MM.1S (cell line): ENCODE data around the gene GABRB2.

Source experiments
- DNase-seq: peaks from one replicate; pipeline ENCODE4 v3.0.0-alpha.2; 2015
- H2AFZ ChIP-seq: fragments of 300-600 bp; sonication (generic); 2 replicates; pipeline ENCODE4 v1.6.0; 2016; ENCODE audit warnings: antibody characterized with exemption, low read length
- H3F3A ChIP-seq: fragments of 300-600 bp; sonication (generic); 2 replicates; pipeline ENCODE4 v1.6.1; 2016; ENCODE audit warnings: mild to moderate bottlenecking, antibody characterized with exemption, low read length, moderate library complexity, mixed read lengths; ENCODE audit not compliant: insufficient read depth
- H3K27ac ChIP-seq: fragments of 300-600 bp; sonication (generic); 2 replicates; pipeline ENCODE4 v1.5.1; 2016; ENCODE audit warnings: mild to moderate bottlenecking, low read length
- H3K27me3 ChIP-seq: fragments of 300-600 bp; sonication (generic); replicated peaks from 2 replicates; pipeline ENCODE4 v1.6.0; 2016; ENCODE audit warnings: low read length; ENCODE audit not compliant: insufficient read depth
- H3K36me3 ChIP-seq: fragments of 300-600 bp; sonication (generic); replicated peaks from 2 replicates; pipeline ENCODE4 v1.6.1; 2016; ENCODE audit warnings: mild to moderate bottlenecking, low read length, mixed read lengths; ENCODE audit not compliant: insufficient read depth
- H3K4me1 ChIP-seq: fragments of 300-600 bp; sonication (generic); 2 replicates; pipeline ENCODE4 v1.6.1; 2016; ENCODE audit warnings: low read length, mixed read lengths
- H3K4me2 ChIP-seq: fragments of 300-600 bp; sonication (generic); 2 replicates; pipeline ENCODE4 v1.6.0; 2016; ENCODE audit warnings: low read depth, low read length
- H3K4me3 ChIP-seq: fragments of 300-600 bp; sonication (generic); 2 replicates; pipeline ENCODE4 v1.5.1; 2016; ENCODE audit warnings: low read length, mixed read lengths
- H3K79me2 ChIP-seq: fragments of 300-600 bp; sonication (generic); 2 replicates; pipeline ENCODE4 v1.6.1; 2016; ENCODE audit warnings: mixed run types, low read length, mixed read lengths
- H3K9ac ChIP-seq: fragments of 300-600 bp; sonication (generic); 2 replicates; pipeline ENCODE4 v1.6.1; 2016; ENCODE audit warnings: low read length, mixed read lengths
- H3K9me2 ChIP-seq: fragments of 300-600 bp; sonication (generic); replicated peaks from 2 replicates; pipeline ENCODE4 v1.6.1; 2016; ENCODE audit warnings: mild to moderate bottlenecking, low read length, mixed read lengths; ENCODE audit not compliant: insufficient read depth
- H3K9me3 ChIP-seq: fragments of 300-600 bp; sonication (generic); replicated peaks from 2 replicates; pipeline ENCODE4 v1.6.1; 2016; ENCODE audit warnings: mild to moderate bottlenecking, low read length, mixed read lengths; ENCODE audit not compliant: insufficient read depth
- H4K20me1 ChIP-seq: fragments of 300-600 bp; sonication (generic); 2 replicates; pipeline ENCODE4 v1.6.1; 2016; ENCODE audit warnings: mild to moderate bottlenecking, low read length, moderate library complexity, mixed read lengths; ENCODE audit not compliant: insufficient read depth
- EZH2 ChIP-seq: fragments of 300-600 bp; sonication (generic); optimal IDR thresholded peaks from 2 replicates; pipeline ENCODE3; 2017; ENCODE audit warnings: low read depth, mild to moderate bottlenecking, antibody characterized with exemption, low read length, mixed read lengths
- EZH2phosphoT487 ChIP-seq: fragments of 300-600 bp; sonication (generic); IDR thresholded peaks from 2 replicates; pipeline ENCODE4 v1.6.1; 2018; ENCODE audit warnings: antibody characterized with exemption, low read length
- TF ChIP-seq, protein P1 (sequence below): fragments of 300-600 bp; sonication (generic); IDR thresholded peaks from 2 replicates; pipeline ENCODE4 v1.5.1; 2016; ENCODE audit warnings: antibody characterized with exemption, low read length, mixed read lengths

Gene GABRB2

DNA sequence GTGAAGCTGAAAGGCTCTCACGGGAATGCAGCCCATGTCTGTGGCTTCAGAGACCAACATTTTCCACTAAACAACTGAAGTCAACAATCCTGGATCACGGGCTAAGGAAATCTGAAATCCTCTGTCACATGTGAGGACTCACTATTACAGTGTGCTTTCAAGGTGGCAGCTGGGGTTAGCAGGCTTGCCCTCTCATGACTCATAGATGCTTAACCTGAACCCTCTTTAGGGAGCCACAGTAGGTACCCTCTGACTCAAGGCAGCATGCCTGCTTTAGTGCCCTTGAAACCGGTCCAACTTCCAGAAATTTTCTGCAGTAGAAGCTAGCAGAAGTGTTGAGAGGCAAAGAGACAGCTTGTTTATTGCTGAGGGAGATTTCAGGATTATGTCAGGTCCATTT, 232.5 kb downstream of the GABRB2 start:
- no peaks in the 10 kb centered on the region for H3K9me2 ChIP-seq
- no peaks in the 10 kb centered on the region for H3K36me3 ChIP-seq
- no peak overlapping the region for H3K9ac ChIP-seq
- no peak overlapping the region for H3K4me2 ChIP-seq
- peaks cover 5% of the 10 kb centered on the region for H3F3A ChIP-seq
- DNase-seq: no peak
- H2AFZ ChIP-seq: no peak overlapping the region
- no peak overlapping the region for H3K4me3 ChIP-seq
- H3K9me3 ChIP-seq: no peaks in the 10 kb centered on the region
- TF ChIP-seq EZH2 (no peak), EZH2phosphoT487 (no peak)
- TF ChIP-seq, protein P1, sequence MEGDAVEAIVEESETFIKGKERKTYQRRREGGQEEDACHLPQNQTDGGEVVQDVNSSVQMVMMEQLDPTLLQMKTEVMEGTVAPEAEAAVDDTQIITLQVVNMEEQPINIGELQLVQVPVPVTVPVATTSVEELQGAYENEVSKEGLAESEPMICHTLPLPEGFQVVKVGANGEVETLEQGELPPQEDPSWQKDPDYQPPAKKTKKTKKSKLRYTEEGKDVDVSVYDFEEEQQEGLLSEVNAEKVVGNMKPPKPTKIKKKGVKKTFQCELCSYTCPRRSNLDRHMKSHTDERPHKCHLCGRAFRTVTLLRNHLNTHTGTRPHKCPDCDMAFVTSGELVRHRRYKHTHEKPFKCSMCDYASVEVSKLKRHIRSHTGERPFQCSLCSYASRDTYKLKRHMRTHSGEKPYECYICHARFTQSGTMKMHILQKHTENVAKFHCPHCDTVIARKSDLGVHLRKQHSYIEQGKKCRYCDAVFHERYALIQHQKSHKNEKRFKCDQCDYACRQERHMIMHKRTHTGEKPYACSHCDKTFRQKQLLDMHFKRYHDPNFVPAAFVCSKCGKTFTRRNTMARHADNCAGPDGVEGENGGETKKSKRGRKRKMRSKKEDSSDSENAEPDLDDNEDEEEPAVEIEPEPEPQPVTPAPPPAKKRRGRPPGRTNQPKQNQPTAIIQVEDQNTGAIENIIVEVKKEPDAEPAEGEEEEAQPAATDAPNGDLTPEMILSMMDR: no peak
- peaks cover 20% of the 10 kb centered on the region for H3K4me1 ChIP-seq
- no peak overlapping the region for H3K27ac ChIP-seq
- H3K79me2 ChIP-seq: no peaks in the 10 kb centered on the region
- H3K27me3 ChIP-seq: no peaks in the 10 kb centered on the region
- H4K20me1 ChIP-seq: no peaks in the 10 kb centered on the region

DNA sequence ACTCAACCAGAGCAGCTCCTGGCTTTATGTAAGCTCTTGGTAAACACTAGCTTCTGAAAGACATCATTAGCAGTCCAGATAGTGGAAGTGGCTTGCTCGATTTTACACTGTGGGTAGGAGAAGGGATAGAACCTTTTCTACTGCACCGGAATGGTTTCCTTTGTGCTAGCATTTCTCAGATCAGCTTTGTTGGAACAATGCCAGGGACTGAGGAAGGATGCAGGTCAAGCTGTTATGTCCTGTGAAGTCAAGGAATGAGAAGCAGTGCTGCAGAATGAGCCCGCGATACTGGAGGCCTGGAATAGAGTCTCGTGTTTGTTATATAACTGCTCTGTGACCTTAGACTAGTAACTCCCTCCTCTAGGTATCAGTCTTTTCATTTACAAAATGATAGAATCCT, 233.6 kb downstream of the GABRB2 start:
- H3K9ac ChIP-seq: no peak overlapping the region
- no peak overlapping the region for H2AFZ ChIP-seq
- H3K9me2 ChIP-seq: no peaks in the 10 kb centered on the region
- DNase-seq: no peak
- no peaks in the 10 kb centered on the region for H4K20me1 ChIP-seq
- H3K4me3 ChIP-seq: no peak overlapping the region
- peaks cover 20% of the 10 kb centered on the region for H3K4me1 ChIP-seq
- no peaks in the 10 kb centered on the region for H3K27me3 ChIP-seq
- no peak overlapping the region for H3K4me2 ChIP-seq
- H3K36me3 ChIP-seq: no peaks in the 10 kb centered on the region
- H3F3A ChIP-seq: peaks cover 5% of the 10 kb centered on the region
- H3K79me2 ChIP-seq: no peaks in the 10 kb centered on the region
- TF ChIP-seq, protein P1: no peak
- TF ChIP-seq EZH2phosphoT487 (no peak), EZH2 (no peak)
- H3K27ac ChIP-seq: no peak overlapping the region
- no peaks in the 10 kb centered on the region for H3K9me3 ChIP-seq

DNA sequence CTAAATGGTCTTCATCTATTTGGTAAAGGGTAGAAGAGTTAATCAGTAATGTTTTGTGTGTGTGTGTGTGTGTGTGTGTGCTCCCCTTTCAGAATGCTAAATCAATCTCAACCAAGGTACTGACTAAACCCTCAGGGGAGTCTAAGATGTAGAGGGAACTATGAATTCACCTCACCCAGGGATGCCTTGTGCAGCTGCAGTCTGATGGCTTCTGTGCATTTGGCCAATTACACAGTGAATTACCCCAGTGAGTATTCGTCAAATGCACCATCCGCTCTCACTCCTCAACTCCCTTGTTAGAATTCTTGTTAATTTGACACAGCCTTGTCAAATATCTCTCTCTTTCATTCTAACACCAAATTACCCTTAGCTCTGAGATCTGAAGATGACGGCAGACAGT, 234.6 kb downstream of the GABRB2 start:
- H3K4me1 ChIP-seq: peaks cover 20% of the 10 kb centered on the region
- no peaks in the 10 kb centered on the region for H3K9me3 ChIP-seq
- no peaks in the 10 kb centered on the region for H3K79me2 ChIP-seq
- no peak overlapping the region for H3K4me3 ChIP-seq
- no peak for DNase-seq
- no peak overlapping the region for H3K9ac ChIP-seq
- peak overlapping the region; percentile 13; the same call in 1 of the 2 replicates for H3K4me2 ChIP-seq
- no peaks in the 10 kb centered on the region for H3K27me3 ChIP-seq
- H3F3A ChIP-seq: peaks cover 5% of the 10 kb centered on the region
- TF ChIP-seq EZH2 (no peak), EZH2phosphoT487 (no peak)
- TF ChIP-seq, protein P1: no peak
- H3K36me3 ChIP-seq: no peaks in the 10 kb centered on the region
- H3K27ac ChIP-seq: peak overlapping the region; percentile 42; the same call in 1 of the 2 replicates
- no peaks in the 10 kb centered on the region for H3K9me2 ChIP-seq
- H4K20me1 ChIP-seq: no peaks in the 10 kb centered on the region
- no peak overlapping the region for H2AFZ ChIP-seq
